CD4-positive, alpha-beta T cell treated with Interleukin-1 beta for 1 hour (primary cell): Measurements from ENCODE around the gene DISP3.

Experiments
- DNase-seq, 2 donors: peaks; one replicate each; pipeline ENCODE4 v3.0.0-alpha.2; 2020 to 2022

Gene DISP3

GRCh38 chr1:11530731-11531311 lies 51.9 kb downstream of the DISP3 start:
- no peak for DNase-seq

- DNase-seq: no peak
Observed at GRCh38 chr1:11531314-11531870, 52.4 kb downstream of the DISP3 start.

GRCh38 chr1:11531943-11532342 lies 53.0 kb downstream of the DISP3 start:
- DNase-seq: no peak

GRCh38 chr1:11533790-11534787 lies 55.1 kb downstream of the DISP3 start:
- DNase-seq: no peak

- no peak for DNase-seq
Observed at GRCh38 chr1:11534846-11535245, 55.9 kb downstream of the DISP3 start.

GRCh38 chr1:11535316-11535715 lies 56.4 kb downstream of the DISP3 start:
- no peak for DNase-seq

- DNase-seq: no peak
Observed at GRCh38 chr1:11535761-11536572, 57.0 kb downstream of the DISP3 start.

GRCh38 chr1:11536573-11537379 lies 57.8 kb downstream of the DISP3 start:
- no peak for DNase-seq

GRCh38 chr1:11537380-11537764 lies 58.4 kb downstream of the DISP3 start:
- DNase-seq: no peak

GRCh38 chr1:11537854-11538591 lies 59.1 kb downstream of the DISP3 start:
- no peak for DNase-seq

- DNase-seq: no peak
Observed at GRCh38 chr1:11538886-11539285, 59.9 kb downstream of the DISP3 start.

- DNase-seq: no peak
Observed at GRCh38 chr1:11539850-11540772, 61.2 kb downstream of the DISP3 start.

- no peak for DNase-seq
Observed at GRCh38 chr1:11540773-11541160, 61.8 kb downstream of the DISP3 start.

GRCh38 chr1:11541236-11541635 lies 62.3 kb downstream of the DISP3 start:
- no peak for DNase-seq

GRCh38 chr1:11541956-11542355 lies 63.0 kb downstream of the DISP3 start:
- DNase-seq: no peak

GRCh38 chr1:11543392-11543791 lies 64.4 kb downstream of the DISP3 start:
- no peak for DNase-seq

GRCh38 chr1:11543796-11544195 lies 64.8 kb downstream of the DISP3 start:
- DNase-seq: no peak

- no peak for DNase-seq
Observed at GRCh38 chr1:11546456-11546855, 67.5 kb downstream of the DISP3 start.

- peak in 1 of 2 donors; percentile 22 for DNase-seq
Observed at GRCh38 chr1:11550664-11551283, 71.8 kb downstream of the DISP3 start.

- DNase-seq: no peak
Observed at GRCh38 chr1:11558276-11558675, 79.3 kb downstream of the DISP3 start.
